ENCODE measurements around the gene SGMS1.

GRCh38 chr10:50437248-50437647, 186.5 kb downstream of the SGMS1 start:
- TF ChIP-seq EP300 (IDR thresholded peaks at IDR 0.05) (no peak), CTCF (IDR thresholded peaks at IDR 0.05) (no peak), POLR2A (IDR thresholded peaks at IDR 0.05; ENCODE audit: low read depth) (no peak)
